WTC11 (cell line): ENCODE data around the gene PSMG1. TPM values are rescaled to one million over a fixed set of nuclear protein-coding genes. Genes with fewer than 3 reads are reported as not detected.

ENCODE experiments used
- ATAC-seq: fragments of 200-7000 bp; cut with Tn5 transposase; 2 replicates; pipeline ENCODE4 v1.10.0; 2021; ENCODE audit warnings: mild to moderate bottlenecking, moderate library complexity
- CTCF ChIA-PET: fragments of 300-600 bp; sonication (Branson Sonifier 250); formaldehyde crosslinking; loops from one replicate; lab custom pipeline; 2021; ENCODE audit warnings: antibody characterized with exemption; lab: Charles Lee
- POLR2A ChIA-PET: fragments of 350-600 bp; sonication (Branson Sonifier 250); formaldehyde crosslinking; loops from one replicate; lab custom pipeline; 2021; ENCODE audit warnings: antibody characterized with exemption; lab: Charles Lee
- DNase-seq: peaks from one replicate; pipeline ENCODE4 v3.0.0; 2021; ENCODE audit warnings: low spot score
- H3K27ac Mint-ChIP-seq: 2 replicates; pipeline ENCODE4 v1.8.0; 2021; ENCODE audit warnings: mixed read lengths
- H3K27me3 Mint-ChIP-seq: 2 replicates; pipeline ENCODE4 v1.8.0; 2021; ENCODE audit warnings: low read depth, mild to moderate bottlenecking, moderate library complexity, mixed read lengths
- H3K36me3 Mint-ChIP-seq: 2 replicates; pipeline ENCODE4 v1.8.0; 2021; ENCODE audit warnings: mixed read lengths
- H3K4me1 Mint-ChIP-seq: 2 replicates; pipeline ENCODE4 v1.8.0; 2022; ENCODE audit warnings: mixed read lengths
- H3K4me3 Mint-ChIP-seq: 2 replicates; pipeline ENCODE4 v1.8.0; 2021; ENCODE audit warnings: mild to moderate bottlenecking, moderate library complexity, mixed read lengths
- H3K9me3 Mint-ChIP-seq: 2 replicates; pipeline ENCODE4 v1.8.0; 2021; ENCODE audit warnings: mixed read lengths
- ATF2 ChIP-seq: sonication (generic); formaldehyde crosslinking; IDR thresholded peaks from 2 replicates; pipeline ENCODE4 v1.8.1; 2022; ENCODE audit warnings: low read depth, missing genetic modification reagents, borderline replicate concordance
- CREB1 ChIP-seq: sonication (generic); formaldehyde crosslinking; IDR thresholded peaks from 2 replicates; pipeline ENCODE4 v1.8.0; 2023; ENCODE audit warnings: mild to moderate bottlenecking, missing genetic modification reagents
- CREM ChIP-seq: sonication (generic); formaldehyde crosslinking; IDR thresholded peaks from 2 replicates; pipeline ENCODE4 v1.8.1; 2022; ENCODE audit warnings: mild to moderate bottlenecking, missing genetic modification reagents, moderate library complexity
- E2F1 ChIP-seq: sonication (generic); formaldehyde crosslinking; IDR thresholded peaks from 2 replicates; pipeline ENCODE4 v1.8.0; 2022; ENCODE audit warnings: mild to moderate bottlenecking, missing genetic modification reagents
- ESRRA ChIP-seq: sonication (generic); formaldehyde crosslinking; IDR thresholded peaks from 2 replicates; pipeline ENCODE4 v1.8.1; 2022; ENCODE audit warnings: mild to moderate bottlenecking, missing genetic modification reagents, borderline replicate concordance
- IRF1 ChIP-seq: sonication (generic); formaldehyde crosslinking; IDR thresholded peaks from 2 replicates; pipeline ENCODE4 v1.8.0; 2023; ENCODE audit warnings: missing genetic modification reagents
- JAZF1 ChIP-seq: fragments of 250-450 bp; sonication (Bioruptor Pico); IDR thresholded peaks from 2 replicates; pipeline ENCODE4 v1.9.0; 2021; ENCODE audit warnings: moderate library complexity, mild to moderate bottlenecking, inconsistent platforms
- NFYB ChIP-seq: sonication (generic); formaldehyde crosslinking; conservative IDR thresholded peaks from 2 replicates; pipeline ENCODE4 v1.8.0; 2022; ENCODE audit warnings: low read depth, missing genetic modification reagents
- TP53 ChIP-seq: sonication (generic); formaldehyde crosslinking; IDR thresholded peaks from 2 replicates; pipeline ENCODE4 v1.8.1; 2023; ENCODE audit warnings: mild to moderate bottlenecking, missing genetic modification reagents
- USF2 ChIP-seq: sonication (generic); formaldehyde crosslinking; IDR thresholded peaks from 2 replicates; pipeline ENCODE4 v1.8.1; 2023; ENCODE audit warnings: mild to moderate bottlenecking, missing genetic modification reagents, moderate library complexity
- ZBTB21 ChIP-seq: sonication (generic); formaldehyde crosslinking; IDR thresholded peaks from 2 replicates; pipeline ENCODE4 v1.8.1; 2023; ENCODE audit warnings: mild to moderate bottlenecking, missing genetic modification reagents, borderline replicate concordance
- ZNF138 ChIP-seq: sonication (generic); formaldehyde crosslinking; conservative IDR thresholded peaks from 2 replicates; pipeline ENCODE4 v1.8.1; 2022; ENCODE audit warnings: mild to moderate bottlenecking, moderate library complexity, missing genetic modification reagents
- ZNF263 ChIP-seq: sonication (generic); formaldehyde crosslinking; IDR thresholded peaks from 2 replicates; pipeline ENCODE4 v1.8.1; 2022; ENCODE audit warnings: low read depth, mild to moderate bottlenecking, moderate library complexity, missing genetic modification reagents
- ZNF317 ChIP-seq: sonication (generic); formaldehyde crosslinking; IDR thresholded peaks from 2 replicates; pipeline ENCODE4 v1.8.1; 2023; ENCODE audit warnings: low read depth, mild to moderate bottlenecking, moderate library complexity, missing genetic modification reagents, borderline replicate concordance
- ZNF671 ChIP-seq: fragments of 250-450 bp; sonication (Bioruptor Pico); IDR thresholded peaks from 2 replicates; pipeline ENCODE4 v1.8.0; 2021; ENCODE audit warnings: mild to moderate bottlenecking
- total RNA-seq: library from RNA; stranded (reverse); gene quantifications from 3 replicates; pipeline ENCODE4 v1.2.3, GENCODE V29; 2021
- TF ChIP-seq, protein P1 (sequence below): fragments of 250-450 bp; sonication (Bioruptor Pico); IDR thresholded peaks from 2 replicates; pipeline ENCODE4 v1.9.0; 2021; ENCODE audit warnings: mild to moderate bottlenecking
- TF ChIP-seq, protein P2 (sequence below): sonication (generic); formaldehyde crosslinking; IDR thresholded peaks from 2 replicates; pipeline ENCODE4 v1.8.0; 2022; ENCODE audit warnings: mild to moderate bottlenecking, missing genetic modification reagents
- TF ChIP-seq, protein P3 (sequence below): sonication (generic); formaldehyde crosslinking; IDR thresholded peaks from 2 replicates; pipeline ENCODE4 v1.8.1; 2023; ENCODE audit warnings: mild to moderate bottlenecking, missing genetic modification reagents, borderline replicate concordance
- TF ChIP-seq, protein P4 (sequence below): sonication (generic); formaldehyde crosslinking; IDR thresholded peaks from 2 replicates; pipeline ENCODE4 v1.8.1; 2023; ENCODE audit warnings: mild to moderate bottlenecking, missing genetic modification reagents
- TF ChIP-seq, protein P5 (sequence below): sonication (generic); formaldehyde crosslinking; IDR thresholded peaks from 2 replicates; pipeline ENCODE4 v1.8.1; 2023; ENCODE audit warnings: mild to moderate bottlenecking, moderate library complexity, missing genetic modification reagents

PSMG1 gene
- total RNA-seq, 1 experiment from 2014 or later, result 70.4 TPM

- no peak for TF ChIP-seq ATF2 (CRISPR knock-in tag)
- TF ChIP-seq, protein P1, sequence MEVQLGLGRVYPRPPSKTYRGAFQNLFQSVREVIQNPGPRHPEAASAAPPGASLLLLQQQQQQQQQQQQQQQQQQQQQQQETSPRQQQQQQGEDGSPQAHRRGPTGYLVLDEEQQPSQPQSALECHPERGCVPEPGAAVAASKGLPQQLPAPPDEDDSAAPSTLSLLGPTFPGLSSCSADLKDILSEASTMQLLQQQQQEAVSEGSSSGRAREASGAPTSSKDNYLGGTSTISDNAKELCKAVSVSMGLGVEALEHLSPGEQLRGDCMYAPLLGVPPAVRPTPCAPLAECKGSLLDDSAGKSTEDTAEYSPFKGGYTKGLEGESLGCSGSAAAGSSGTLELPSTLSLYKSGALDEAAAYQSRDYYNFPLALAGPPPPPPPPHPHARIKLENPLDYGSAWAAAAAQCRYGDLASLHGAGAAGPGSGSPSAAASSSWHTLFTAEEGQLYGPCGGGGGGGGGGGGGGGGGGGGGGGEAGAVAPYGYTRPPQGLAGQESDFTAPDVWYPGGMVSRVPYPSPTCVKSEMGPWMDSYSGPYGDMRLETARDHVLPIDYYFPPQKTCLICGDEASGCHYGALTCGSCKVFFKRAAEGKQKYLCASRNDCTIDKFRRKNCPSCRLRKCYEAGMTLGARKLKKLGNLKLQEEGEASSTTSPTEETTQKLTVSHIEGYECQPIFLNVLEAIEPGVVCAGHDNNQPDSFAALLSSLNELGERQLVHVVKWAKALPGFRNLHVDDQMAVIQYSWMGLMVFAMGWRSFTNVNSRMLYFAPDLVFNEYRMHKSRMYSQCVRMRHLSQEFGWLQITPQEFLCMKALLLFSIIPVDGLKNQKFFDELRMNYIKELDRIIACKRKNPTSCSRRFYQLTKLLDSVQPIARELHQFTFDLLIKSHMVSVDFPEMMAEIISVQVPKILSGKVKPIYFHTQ, result no peak
- no peak for TF ChIP-seq CREM (CRISPR knock-in tag)
- no peak for TF ChIP-seq ESRRA (CRISPR knock-in tag)
These were observed 32.4 kb downstream of the PSMG1 start (continued) for GRCh38 chr21:39150877-39151276.

GRCh38 chr21:39150316-39150715 is 32.9 kb downstream of the PSMG1 start:
- no peak for ATAC-seq
- Mint-ChIP-seq H3K4me1 (no peaks in the 10 kb centered on the region), H3K4me3 (no peak overlapping the region), H3K27me3 (no peaks in the 10 kb centered on the region; the same call in 1 of the 2 replicates), H3K27ac (no peak overlapping the region), H3K9me3 (peaks cover under 1% of the 10 kb centered on the region), H3K36me3 (no peaks in the 10 kb centered on the region)
- DNase-seq, result no peak
- CTCF ChIA-PET, result interaction anchor here (0.8 kb wide), 1 partner anchor 12 kb away, joined by 4 read pairs; no protein-coding TSS in a partner anchor
- POLR2A ChIA-PET, result no interaction called here
- TF ChIP-seq ZBTB21 (CRISPR knock-in tag), result no peak
- TF ChIP-seq ZNF138 (CRISPR knock-in tag), result no peak
- no peak for TF ChIP-seq JAZF1 (CRISPR knock-in tag)
- TF ChIP-seq, protein P2, sequence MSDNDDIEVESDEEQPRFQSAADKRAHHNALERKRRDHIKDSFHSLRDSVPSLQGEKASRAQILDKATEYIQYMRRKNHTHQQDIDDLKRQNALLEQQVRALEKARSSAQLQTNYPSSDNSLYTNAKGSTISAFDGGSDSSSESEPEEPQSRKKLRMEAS, result no peak
- no peak for TF ChIP-seq IRF1
- no peak for TF ChIP-seq ZNF263 (CRISPR knock-in tag)
- TF ChIP-seq, protein P3, sequence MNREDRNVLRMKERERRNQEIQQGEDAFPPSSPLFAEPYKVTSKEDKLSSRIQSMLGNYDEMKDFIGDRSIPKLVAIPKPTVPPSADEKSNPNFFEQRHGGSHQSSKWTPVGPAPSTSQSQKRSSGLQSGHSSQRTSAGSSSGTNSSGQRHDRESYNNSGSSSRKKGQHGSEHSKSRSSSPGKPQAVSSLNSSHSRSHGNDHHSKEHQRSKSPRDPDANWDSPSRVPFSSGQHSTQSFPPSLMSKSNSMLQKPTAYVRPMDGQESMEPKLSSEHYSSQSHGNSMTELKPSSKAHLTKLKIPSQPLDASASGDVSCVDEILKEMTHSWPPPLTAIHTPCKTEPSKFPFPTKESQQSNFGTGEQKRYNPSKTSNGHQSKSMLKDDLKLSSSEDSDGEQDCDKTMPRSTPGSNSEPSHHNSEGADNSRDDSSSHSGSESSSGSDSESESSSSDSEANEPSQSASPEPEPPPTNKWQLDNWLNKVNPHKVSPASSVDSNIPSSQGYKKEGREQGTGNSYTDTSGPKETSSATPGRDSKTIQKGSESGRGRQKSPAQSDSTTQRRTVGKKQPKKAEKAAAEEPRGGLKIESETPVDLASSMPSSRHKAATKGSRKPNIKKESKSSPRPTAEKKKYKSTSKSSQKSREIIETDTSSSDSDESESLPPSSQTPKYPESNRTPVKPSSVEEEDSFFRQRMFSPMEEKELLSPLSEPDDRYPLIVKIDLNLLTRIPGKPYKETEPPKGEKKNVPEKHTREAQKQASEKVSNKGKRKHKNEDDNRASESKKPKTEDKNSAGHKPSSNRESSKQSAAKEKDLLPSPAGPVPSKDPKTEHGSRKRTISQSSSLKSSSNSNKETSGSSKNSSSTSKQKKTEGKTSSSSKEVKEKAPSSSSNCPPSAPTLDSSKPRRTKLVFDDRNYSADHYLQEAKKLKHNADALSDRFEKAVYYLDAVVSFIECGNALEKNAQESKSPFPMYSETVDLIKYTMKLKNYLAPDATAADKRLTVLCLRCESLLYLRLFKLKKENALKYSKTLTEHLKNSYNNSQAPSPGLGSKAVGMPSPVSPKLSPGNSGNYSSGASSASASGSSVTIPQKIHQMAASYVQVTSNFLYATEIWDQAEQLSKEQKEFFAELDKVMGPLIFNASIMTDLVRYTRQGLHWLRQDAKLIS, result no peak
- no peak for TF ChIP-seq NFYB
- no peak for TF ChIP-seq ZNF317
- TF ChIP-seq, protein P4, sequence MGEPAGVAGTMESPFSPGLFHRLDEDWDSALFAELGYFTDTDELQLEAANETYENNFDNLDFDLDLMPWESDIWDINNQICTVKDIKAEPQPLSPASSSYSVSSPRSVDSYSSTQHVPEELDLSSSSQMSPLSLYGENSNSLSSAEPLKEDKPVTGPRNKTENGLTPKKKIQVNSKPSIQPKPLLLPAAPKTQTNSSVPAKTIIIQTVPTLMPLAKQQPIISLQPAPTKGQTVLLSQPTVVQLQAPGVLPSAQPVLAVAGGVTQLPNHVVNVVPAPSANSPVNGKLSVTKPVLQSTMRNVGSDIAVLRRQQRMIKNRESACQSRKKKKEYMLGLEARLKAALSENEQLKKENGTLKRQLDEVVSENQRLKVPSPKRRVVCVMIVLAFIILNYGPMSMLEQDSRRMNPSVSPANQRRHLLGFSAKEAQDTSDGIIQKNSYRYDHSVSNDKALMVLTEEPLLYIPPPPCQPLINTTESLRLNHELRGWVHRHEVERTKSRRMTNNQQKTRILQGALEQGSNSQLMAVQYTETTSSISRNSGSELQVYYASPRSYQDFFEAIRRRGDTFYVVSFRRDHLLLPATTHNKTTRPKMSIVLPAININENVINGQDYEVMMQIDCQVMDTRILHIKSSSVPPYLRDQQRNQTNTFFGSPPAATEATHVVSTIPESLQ, result no peak
- no peak for TF ChIP-seq CREB1 (CRISPR knock-in tag)
- no peak for TF ChIP-seq E2F1 (CRISPR knock-in tag)
- no peak for TF ChIP-seq USF2
- TF ChIP-seq, protein P5, sequence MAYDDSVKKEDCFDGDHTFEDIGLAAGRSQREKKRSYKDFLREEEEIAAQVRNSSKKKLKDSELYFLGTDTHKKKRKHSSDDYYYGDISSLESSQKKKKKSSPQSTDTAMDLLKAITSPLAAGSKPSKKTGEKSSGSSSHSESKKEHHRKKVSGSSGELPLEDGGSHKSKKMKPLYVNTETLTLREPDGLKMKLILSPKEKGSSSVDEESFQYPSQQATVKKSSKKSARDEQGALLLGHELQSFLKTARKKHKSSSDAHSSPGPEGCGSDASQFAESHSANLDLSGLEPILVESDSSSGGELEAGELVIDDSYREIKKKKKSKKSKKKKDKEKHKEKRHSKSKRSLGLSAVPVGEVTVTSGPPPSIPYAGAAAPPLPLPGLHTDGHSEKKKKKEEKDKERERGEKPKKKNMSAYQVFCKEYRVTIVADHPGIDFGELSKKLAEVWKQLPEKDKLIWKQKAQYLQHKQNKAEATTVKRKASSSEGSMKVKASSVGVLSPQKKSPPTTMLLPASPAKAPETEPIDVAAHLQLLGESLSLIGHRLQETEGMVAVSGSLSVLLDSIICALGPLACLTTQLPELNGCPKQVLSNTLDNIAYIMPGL (CRISPR knock-in tag), result no peak
- TF ChIP-seq TP53 (CRISPR knock-in tag), result no peak
- TF ChIP-seq ZNF671, result no peak
